Bronchial epithelial cell (primary cell): Measurements from ENCODE around the gene PI4KA. TPM values are rescaled to one million over a fixed set of nuclear protein-coding genes. Genes with fewer than 3 reads are reported as not detected.
A peak's percentile ranks its signal among the peaks of the same experiment; 100 is the strongest.
"Not testable (repeated sequence)": the region's sequence is repeated elsewhere in the genome, so short reads cannot be mapped to it uniquely, and the experiment has no call there.

Source experiments
- DNase-seq: peaks from one replicate; pipeline ENCODE4 v3.0.0-alpha.2; 2010; ENCODE audit warnings: low read depth
- FAIRE-seq: peaks from 2 replicates; lab custom pipeline; 2011; peaks lifted over from hg19 to GRCh38; lab: Jason Lieb, UNC
- H3K27me3 ChIP-seq: 2 replicates; pipeline ENCODE4 v1.5.1; 2011; ENCODE audit warnings: low read length; ENCODE audit not compliant: control insufficient read depth, insufficient read depth
- H3K36me3 ChIP-seq: 2 replicates; pipeline ENCODE4 v1.5.1; 2011; ENCODE audit warnings: low read length; ENCODE audit not compliant: control insufficient read depth, insufficient read depth
- H3K4me3 ChIP-seq: 2 replicates; pipeline ENCODE4 v1.5.1; 2011; ENCODE audit warnings: mild to moderate bottlenecking, low read depth, low read length, control low read depth
- total RNA-seq: library from RNA; depleted of rRNA; stranded (reverse); fragments of >200 nt; gene quantifications from 2 replicates; pipeline ENCODE4 v1.2.1, GENCODE V29; 2014
- TF ChIP-seq, protein P1 (sequence below): IDR thresholded peaks from 2 replicates; pipeline ENCODE4 v1.5.1; 2011; ENCODE audit warnings: mild to moderate bottlenecking, moderate library complexity, low read length, control low read depth, inconsistent platforms; ENCODE audit not compliant: insufficient read depth, severe bottlenecking

PI4KA gene
- total RNA-seq, 1 donor from 2014 or later = 9.5 TPM

GRCh38 chr22:20703816-20704609, 154.6 kb downstream of the PI4KA start:
- H3K4me3 ChIP-seq = peak overlapping the region; percentile 37
- TF ChIP-seq, protein P1, sequence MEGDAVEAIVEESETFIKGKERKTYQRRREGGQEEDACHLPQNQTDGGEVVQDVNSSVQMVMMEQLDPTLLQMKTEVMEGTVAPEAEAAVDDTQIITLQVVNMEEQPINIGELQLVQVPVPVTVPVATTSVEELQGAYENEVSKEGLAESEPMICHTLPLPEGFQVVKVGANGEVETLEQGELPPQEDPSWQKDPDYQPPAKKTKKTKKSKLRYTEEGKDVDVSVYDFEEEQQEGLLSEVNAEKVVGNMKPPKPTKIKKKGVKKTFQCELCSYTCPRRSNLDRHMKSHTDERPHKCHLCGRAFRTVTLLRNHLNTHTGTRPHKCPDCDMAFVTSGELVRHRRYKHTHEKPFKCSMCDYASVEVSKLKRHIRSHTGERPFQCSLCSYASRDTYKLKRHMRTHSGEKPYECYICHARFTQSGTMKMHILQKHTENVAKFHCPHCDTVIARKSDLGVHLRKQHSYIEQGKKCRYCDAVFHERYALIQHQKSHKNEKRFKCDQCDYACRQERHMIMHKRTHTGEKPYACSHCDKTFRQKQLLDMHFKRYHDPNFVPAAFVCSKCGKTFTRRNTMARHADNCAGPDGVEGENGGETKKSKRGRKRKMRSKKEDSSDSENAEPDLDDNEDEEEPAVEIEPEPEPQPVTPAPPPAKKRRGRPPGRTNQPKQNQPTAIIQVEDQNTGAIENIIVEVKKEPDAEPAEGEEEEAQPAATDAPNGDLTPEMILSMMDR = peak; percentile 10
- DNase-seq, H3K36me3 ChIP-seq, FAIRE-seq, H3K27me3 ChIP-seq: not testable (repeated sequence)

DNA sequence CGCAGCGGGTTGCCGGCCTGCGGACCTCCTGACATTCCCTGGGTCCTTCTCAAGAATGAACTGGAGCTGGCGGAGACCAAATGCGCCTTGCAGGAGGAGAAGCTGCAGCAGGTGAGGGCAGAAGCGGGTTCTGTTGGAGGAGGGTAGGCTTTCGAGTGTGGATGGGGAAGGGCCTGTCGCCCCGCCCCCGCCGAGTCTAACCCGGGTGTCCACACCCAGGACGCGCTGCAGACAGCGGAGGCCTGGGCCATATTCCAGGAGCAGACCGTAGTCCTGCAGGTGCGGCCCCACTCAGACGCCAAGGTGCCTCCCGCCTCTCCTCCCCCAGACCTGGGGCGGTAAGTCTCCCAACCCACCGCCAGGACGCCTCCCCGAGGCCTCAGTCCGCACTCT, 155.2 kb downstream of the PI4KA start:
- DNase-seq, FAIRE-seq, H3K36me3 ChIP-seq, H3K27me3 ChIP-seq: not testable (repeated sequence)
- H3K4me3 ChIP-seq = peak overlapping the region; percentile 37

DNA sequence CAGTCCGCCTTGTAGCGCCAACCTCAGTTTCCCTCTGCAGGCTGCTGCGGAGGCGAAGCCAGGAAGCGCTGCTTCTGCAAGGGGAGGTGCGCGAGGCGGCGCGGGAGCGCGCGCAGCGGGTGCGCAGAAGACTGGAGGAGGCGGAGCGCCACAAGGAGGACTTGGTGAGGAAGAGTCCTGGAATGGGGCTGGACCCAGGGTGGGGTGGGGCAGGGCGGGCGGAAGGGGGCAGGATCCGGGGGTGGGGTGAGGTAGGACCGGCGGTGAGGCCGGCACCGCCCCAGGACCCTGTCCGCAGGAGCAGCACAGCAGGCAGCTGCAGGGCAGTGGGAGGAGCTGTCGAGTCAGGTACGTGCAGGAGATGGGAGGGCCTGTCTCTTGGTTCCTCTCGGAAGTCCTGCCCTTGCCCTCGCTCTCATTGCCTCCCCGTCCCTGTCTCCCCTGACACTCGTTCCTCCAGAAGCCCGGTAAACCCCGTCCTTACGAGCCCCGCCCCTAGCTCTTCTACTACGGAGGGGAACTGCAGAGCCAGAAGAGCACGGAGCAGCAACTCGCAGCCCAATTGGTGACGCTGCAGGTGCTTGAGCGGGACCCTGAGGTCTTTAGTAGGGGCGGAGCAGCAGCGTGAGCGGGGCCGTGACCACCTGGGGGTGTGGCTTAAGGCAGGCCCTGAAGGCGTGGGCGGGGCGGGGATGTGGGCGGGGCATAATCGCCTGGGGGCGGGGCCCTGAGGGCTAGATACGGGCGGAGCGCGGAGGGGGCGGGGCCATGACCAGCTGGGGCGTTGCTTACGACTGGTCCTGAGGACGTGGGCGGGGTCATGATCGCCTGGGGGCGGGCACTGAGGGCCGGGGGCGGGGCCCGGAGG, 155.8 kb downstream of the PI4KA start:
- FAIRE-seq = not testable (repeated sequence)

DNA sequence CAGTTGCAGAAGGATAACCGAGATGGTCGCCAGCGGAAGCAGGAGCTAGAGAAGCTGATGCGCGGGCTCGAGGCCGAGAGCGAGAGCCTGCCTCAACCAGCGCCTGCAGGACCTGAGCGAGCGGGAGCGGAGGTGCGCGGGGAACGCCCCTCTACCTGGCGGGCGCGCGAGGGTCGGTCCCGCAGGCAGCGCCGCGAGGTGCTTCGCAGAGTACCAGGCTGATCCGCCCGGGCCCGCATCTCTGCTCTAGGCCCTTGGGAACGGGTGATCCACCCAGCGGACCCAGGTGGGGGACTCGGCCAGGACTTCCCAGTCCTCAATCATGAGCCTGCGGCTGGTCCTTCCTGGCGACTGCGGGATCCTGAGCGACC, 156.5 kb downstream of the PI4KA start:
- not testable (repeated sequence) for DNase-seq, H3K36me3 ChIP-seq, H3K27me3 ChIP-seq, FAIRE-seq
- H3K4me3 ChIP-seq = peak overlapping the region; percentile 47

More for the DNA sequence above, 155.8 kb downstream of the PI4KA start:
- DNase-seq = peak; percentile 91
- not testable (repeated sequence) for H3K27me3 ChIP-seq, H3K36me3 ChIP-seq
- peak overlapping the region; percentile 47 for H3K4me3 ChIP-seq

- not testable (repeated sequence) for H3K27me3 ChIP-seq, DNase-seq, FAIRE-seq, H3K36me3 ChIP-seq
- H3K4me3 ChIP-seq = peak overlapping the region; percentile 47
Observed at GRCh38 chr22:20701680-20702136, 156.9 kb downstream of the PI4KA start.

DNA sequence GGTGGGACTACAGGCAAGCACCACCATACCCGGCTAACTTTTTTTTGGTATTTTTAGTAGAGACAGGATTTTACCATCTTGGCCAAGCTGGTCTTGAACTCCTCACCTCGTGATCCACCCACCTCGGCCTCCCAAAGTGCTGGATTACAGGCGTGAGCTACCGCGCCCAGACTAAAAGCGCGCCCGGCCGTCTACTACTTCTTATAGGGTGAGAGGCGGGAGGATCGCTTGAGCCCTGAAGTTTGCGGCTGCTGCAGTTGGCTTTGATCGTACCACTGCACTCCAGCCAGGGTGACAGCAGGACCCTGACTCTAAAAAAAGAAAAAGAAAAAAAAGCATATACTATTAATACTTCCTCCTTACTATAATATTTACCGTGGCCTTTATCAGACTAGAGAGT, 158.3 kb downstream of the PI4KA start:
- not testable (repeated sequence) for DNase-seq, H3K36me3 ChIP-seq, H3K4me3 ChIP-seq, H3K27me3 ChIP-seq, FAIRE-seq

GRCh38 chr22:20699856-20700255, 158.8 kb downstream of the PI4KA start:
- DNase-seq = not testable (repeated sequence)

DNA sequence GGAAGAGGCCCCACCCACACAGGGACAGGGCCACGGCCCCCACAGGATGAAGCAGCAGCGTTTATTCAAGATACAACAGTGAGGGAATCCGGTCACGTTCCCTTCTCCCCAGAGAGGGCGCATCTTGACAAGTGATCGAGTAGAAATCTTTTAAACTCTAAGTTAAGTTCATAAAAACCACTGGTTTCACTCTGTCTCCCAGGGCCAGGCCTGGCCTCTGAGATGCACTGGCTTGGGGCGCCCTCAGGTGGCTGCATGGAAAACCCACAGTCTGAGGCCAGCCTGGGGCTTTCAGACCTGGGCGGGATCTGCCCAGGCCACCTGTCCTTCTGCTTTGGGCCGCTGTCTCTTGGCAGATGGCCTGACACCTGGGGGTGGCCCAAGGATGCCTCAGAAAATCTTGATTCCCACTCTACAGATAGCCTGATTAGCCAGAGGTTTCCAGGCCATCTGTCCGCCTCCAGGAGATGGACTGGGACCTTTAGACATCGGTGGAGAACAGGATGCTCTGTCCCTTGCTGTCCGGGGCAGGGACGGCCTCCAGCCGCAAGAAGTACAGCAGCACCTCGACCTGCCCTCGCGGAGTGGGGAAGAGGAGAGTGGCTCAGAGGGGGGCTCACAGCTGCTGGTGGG, 161.0 kb downstream of the PI4KA start:
- peak; percentile 47 for DNase-seq
- not testable (repeated sequence) for FAIRE-seq, H3K4me3 ChIP-seq, H3K27me3 ChIP-seq, H3K36me3 ChIP-seq
- TF ChIP-seq, protein P1 = peak; percentile 50

More at GRCh38 chr22:20699856-20700255, 158.8 kb downstream of the PI4KA start:
- H3K36me3 ChIP-seq, H3K27me3 ChIP-seq, FAIRE-seq, H3K4me3 ChIP-seq: not testable (repeated sequence)

GRCh38 chr22:20696056-20696455, 162.6 kb downstream of the PI4KA start:
- not testable (repeated sequence) for FAIRE-seq, H3K4me3 ChIP-seq, H3K27me3 ChIP-seq, H3K36me3 ChIP-seq, DNase-seq

DNA sequence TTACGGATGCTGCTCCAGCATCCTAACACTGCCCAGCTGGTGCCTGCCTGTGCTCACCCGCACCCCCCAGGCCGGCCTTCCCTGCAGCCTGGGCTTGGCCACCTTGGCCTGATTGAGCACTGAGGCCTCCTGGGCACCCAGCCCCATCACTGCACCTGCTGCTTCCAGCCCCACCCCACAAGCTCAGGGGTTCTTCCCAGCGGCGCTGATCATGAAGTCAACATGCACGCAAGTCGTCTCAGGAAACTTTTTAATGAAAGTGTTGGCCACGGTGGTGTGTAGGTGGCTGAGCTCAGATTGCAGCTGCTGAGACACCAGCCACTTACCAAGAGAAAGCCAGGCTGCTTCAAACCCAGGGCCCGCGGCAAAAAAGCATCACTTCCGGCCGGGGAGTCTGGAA, 163.4 kb downstream of the PI4KA start:
- H3K4me3 ChIP-seq, DNase-seq, FAIRE-seq, H3K27me3 ChIP-seq, H3K36me3 ChIP-seq: not testable (repeated sequence)

- not testable (repeated sequence) for DNase-seq, FAIRE-seq, H3K4me3 ChIP-seq, H3K27me3 ChIP-seq, H3K36me3 ChIP-seq
Observed at GRCh38 chr22:20694256-20694655, 164.4 kb downstream of the PI4KA start.
